GM19043 (cell line): ENCODE measurements around the gene SNIP1.
"Not testable (repeated sequence)": the region's sequence is repeated elsewhere in the genome, so short reads cannot be mapped to it uniquely, and the experiment has no call there.

ENCODE experiments used
- ATAC-seq: cut with Tn5 transposase; IDR thresholded peaks from one replicate; pipeline ENCODE4 v1.9.1; 2021; ENCODE audit warnings: low read depth; ENCODE audit not compliant: unreplicated experiment

Gene SNIP1

GRCh38 chr1:37515185-37516034, 38.7 kb downstream of the SNIP1 start:
- no peak for ATAC-seq

GRCh38 chr1:37514350-37515184, 39.5 kb downstream of the SNIP1 start, which contains the start of gene MEAF6:
MEAF6 (minus strand) TSS chr1:37514766; CDS start chr1:37514746, 20 bp downstream.
- ATAC-seq, result peak; percentile 81

GRCh38 chr1:37513795-37514349, 40.2 kb downstream of the SNIP1 start:
- no peak for ATAC-seq

GRCh38 chr1:37509181-37509580, 44.9 kb downstream of the SNIP1 start:
- ATAC-seq, result no peak

GRCh38 chr1:37506740-37507139, 47.4 kb downstream of the SNIP1 start:
- no peak for ATAC-seq

GRCh38 chr1:37502791-37503190, 51.3 kb downstream of the SNIP1 start:
- ATAC-seq, result not testable (repeated sequence)

- ATAC-seq, result no peak
Measured at GRCh38 chr1:37502104-37502503, 52.0 kb downstream of the SNIP1 start.

- no peak for ATAC-seq
Measured at GRCh38 chr1:37501661-37502060, 52.4 kb downstream of the SNIP1 start.

GRCh38 chr1:37498872-37499617, 55.0 kb downstream of the SNIP1 start:
- no peak for ATAC-seq

GRCh38 chr1:37497832-37498231, 56.3 kb downstream of the SNIP1 start:
- ATAC-seq, result no peak

GRCh38 chr1:37495875-37496274, 58.2 kb downstream of the SNIP1 start:
- no peak for ATAC-seq

GRCh38 chr1:37493336-37494098, 60.6 kb downstream of the SNIP1 start:
- no peak for ATAC-seq

GRCh38 chr1:37487619-37487984, 66.5 kb downstream of the SNIP1 start:
- no peak for ATAC-seq

GRCh38 chr1:37486680-37487618, 67.1 kb downstream of the SNIP1 start:
- ATAC-seq, result peak; percentile 66

GRCh38 chr1:37485902-37486679, 68.0 kb downstream of the SNIP1 start:
- no peak for ATAC-seq
